GM10266 (cell line): ENCODE data around the gene NPAS1.

Experiments used
- DNase-seq: peaks from one replicate; pipeline ENCODE4 v3.0.0; 2012; ENCODE audit errors: extremely low spot score
- TF ChIP-seq, protein P1 (sequence below): IDR thresholded peaks from 2 replicates; pipeline ENCODE4 v1.5.1; 2012; ENCODE audit warnings: mild to moderate bottlenecking, low read depth; ENCODE audit not compliant: control insufficient read depth, insufficient read depth; ENCODE audit errors: missing control alignments

The NPAS1 gene

GRCh38 chr19:46976845-46977320, 42.8 kb upstream of the NPAS1 start:
- TF ChIP-seq, protein P1, sequence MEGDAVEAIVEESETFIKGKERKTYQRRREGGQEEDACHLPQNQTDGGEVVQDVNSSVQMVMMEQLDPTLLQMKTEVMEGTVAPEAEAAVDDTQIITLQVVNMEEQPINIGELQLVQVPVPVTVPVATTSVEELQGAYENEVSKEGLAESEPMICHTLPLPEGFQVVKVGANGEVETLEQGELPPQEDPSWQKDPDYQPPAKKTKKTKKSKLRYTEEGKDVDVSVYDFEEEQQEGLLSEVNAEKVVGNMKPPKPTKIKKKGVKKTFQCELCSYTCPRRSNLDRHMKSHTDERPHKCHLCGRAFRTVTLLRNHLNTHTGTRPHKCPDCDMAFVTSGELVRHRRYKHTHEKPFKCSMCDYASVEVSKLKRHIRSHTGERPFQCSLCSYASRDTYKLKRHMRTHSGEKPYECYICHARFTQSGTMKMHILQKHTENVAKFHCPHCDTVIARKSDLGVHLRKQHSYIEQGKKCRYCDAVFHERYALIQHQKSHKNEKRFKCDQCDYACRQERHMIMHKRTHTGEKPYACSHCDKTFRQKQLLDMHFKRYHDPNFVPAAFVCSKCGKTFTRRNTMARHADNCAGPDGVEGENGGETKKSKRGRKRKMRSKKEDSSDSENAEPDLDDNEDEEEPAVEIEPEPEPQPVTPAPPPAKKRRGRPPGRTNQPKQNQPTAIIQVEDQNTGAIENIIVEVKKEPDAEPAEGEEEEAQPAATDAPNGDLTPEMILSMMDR: no peak
- DNase-seq: no peak

DNA sequence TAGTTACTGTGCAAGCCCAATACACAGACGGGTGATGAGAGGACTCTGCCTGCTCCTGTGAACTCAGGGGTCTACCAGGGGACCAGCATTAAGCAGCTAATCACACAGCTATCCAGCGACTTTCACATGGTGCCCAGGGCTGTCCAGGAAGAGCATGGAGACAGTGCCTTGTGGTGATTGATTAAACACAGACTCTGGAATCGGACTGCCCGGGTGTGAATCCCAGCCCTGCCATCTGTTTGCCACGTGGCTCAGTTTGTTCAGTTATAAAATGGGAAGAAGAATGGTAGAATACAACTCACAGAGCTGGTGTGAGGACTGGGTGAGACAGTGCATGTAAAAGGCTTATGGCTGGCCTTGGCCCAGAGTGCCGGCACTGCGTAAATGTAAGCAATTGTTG, 42.1 kb upstream of the NPAS1 start:
- TF ChIP-seq, protein P1: no peak
- no peak for DNase-seq

- TF ChIP-seq, protein P1: no peak
- DNase-seq: no peak
These were observed 41.3 kb upstream of the NPAS1 start for GRCh38 chr19:46978171-46978869.

GRCh38 chr19:46979126-46980105, 40.2 kb upstream of the NPAS1 start:
- TF ChIP-seq, protein P1: no peak
- DNase-seq: no peak

DNA sequence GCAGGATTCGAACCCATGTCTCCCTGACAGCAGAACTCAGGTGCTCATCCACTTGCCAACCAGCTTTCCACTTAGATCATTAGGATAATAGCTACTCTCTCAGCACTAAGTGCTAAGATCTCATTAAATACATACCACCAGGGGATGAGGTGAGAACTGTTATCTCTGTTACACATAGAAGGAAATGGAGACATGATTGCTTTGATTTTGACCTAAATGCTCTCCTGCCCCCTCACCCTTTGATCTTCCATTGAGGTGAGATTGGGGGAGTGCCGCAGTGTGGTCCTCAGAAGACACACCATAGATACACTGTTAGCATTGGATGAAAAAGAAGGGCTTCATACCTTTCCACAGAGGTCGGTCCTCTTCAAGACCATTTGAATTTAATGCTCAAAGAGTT, 38.9 kb upstream of the NPAS1 start:
- TF ChIP-seq, protein P1: no peak
- no peak for DNase-seq

DNA sequence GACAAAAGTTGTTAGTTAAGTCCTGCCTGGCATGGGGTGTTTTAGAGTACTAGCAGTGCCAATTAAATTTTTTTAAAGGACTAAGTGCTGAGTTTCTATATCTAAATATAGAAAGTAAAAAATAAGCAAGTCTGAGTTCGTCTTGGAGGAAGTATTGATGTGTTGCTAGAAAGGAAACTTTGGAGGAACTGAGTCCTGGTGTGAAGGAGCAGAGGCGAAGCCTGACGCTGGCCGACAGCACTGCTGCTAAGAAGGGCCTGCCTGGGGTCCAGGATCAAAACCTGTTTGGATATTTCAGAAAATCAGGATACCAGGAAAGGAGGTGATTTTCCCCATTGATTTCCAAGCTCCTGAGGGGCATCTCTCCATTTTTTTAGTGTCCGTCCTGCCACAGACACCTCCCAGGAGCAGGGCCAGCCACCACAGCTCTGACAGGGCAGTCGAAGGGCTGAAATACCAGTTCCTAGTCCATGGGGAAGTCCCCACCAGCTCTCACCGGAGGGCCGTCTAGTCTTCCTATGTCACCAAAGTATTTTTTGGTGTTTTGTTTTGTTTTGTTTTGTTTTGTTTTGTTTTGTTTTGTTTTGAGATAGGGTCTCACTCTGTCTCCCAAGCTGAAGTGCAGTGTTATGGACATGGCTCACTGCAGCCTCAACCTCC, 38.2 kb upstream of the NPAS1 start:
- TF ChIP-seq, protein P1: no peak

GRCh38 chr19:46983097-46983496, 36.5 kb upstream of the NPAS1 start:
- TF ChIP-seq, protein P1: no peak
- no peak for DNase-seq

More for the DNA sequence above, 38.2 kb upstream of the NPAS1 start:
- no peak for DNase-seq
